ENCODE data around the gene B3GALNT2.

DNA sequence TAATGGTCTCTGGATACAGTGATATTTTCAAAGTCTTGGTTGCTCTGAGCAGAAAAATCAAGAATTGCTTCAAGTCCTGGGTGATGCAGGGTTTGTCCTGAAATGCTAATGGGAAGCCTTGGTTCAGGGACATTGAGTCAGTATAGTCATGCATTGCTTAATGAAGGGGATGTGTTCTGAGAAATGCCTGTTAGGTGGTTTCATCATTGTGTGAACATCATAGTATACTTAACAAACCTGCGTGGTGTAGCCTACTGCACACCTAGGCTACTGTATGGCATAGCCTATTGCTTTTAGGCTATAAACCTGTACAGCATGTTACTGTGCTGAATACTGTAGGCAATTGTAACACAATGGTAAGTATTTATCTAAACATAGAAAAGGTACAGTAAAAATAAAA is 100.7 kb downstream of the B3GALNT2 start:
- TF ChIP-seq, protein P1, sequence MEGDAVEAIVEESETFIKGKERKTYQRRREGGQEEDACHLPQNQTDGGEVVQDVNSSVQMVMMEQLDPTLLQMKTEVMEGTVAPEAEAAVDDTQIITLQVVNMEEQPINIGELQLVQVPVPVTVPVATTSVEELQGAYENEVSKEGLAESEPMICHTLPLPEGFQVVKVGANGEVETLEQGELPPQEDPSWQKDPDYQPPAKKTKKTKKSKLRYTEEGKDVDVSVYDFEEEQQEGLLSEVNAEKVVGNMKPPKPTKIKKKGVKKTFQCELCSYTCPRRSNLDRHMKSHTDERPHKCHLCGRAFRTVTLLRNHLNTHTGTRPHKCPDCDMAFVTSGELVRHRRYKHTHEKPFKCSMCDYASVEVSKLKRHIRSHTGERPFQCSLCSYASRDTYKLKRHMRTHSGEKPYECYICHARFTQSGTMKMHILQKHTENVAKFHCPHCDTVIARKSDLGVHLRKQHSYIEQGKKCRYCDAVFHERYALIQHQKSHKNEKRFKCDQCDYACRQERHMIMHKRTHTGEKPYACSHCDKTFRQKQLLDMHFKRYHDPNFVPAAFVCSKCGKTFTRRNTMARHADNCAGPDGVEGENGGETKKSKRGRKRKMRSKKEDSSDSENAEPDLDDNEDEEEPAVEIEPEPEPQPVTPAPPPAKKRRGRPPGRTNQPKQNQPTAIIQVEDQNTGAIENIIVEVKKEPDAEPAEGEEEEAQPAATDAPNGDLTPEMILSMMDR (IDR thresholded peaks at IDR 0.05) = no peak
- TF ChIP-seq POLR2AphosphoS5 (IDR thresholded peaks at IDR 0.05) (no peak), POLR2A (IDR thresholded peaks at IDR 0.05) (no peak)

All from prostate gland (tissue), 2 donors.